HepG2 (cell line): ENCODE measurements around the gene EPB41. TPM values are rescaled to one million over a fixed set of nuclear protein-coding genes. Genes with fewer than 3 reads are reported as not detected.
A peak's percentile ranks its signal among the peaks of the same experiment; 100 is the strongest.

Experiments
- HMGA1 ChIP-seq: sonication (generic); formaldehyde crosslinking; conservative IDR thresholded peaks from 2 replicates; pipeline ENCODE4 v1.4.0; 2020; ENCODE audit warnings: missing genetic modification reagents
- KMT2A ChIP-seq: sonication (generic); formaldehyde crosslinking; IDR thresholded peaks from 2 replicates; pipeline ENCODE4 v1.4.0; 2020; ENCODE audit warnings: missing genetic modification reagents
- MAFK ChIP-seq, 2 experiments: IDR thresholded peaks in 1 of 2; conservative IDR thresholded peaks in 1 of 2; 2 replicates each; pipeline ENCODE4 v1.6.1; 2011; ENCODE audit warnings: improper control_type of control experiment in 2 of 2, low read length in 2 of 2
- RAD21 ChIP-seq: fragments of 450-650 bp; formaldehyde crosslinking; IDR thresholded peaks from 2 replicates; pipeline ENCODE4 v1.5.0; 2020; ENCODE audit warnings: mild to moderate bottlenecking
- SP1 ChIP-seq, 2 experiments: fragments of 450-650 bp in 1 of 2; sonication (generic) in 1 of 2; formaldehyde crosslinking in 1 of 2; IDR thresholded peaks; 2 replicates each; pipeline versions ENCODE4 v1.4.0 to v1.6.1; 2016 to 2020; ENCODE audit warnings: missing genetic modification reagents in 1 of 2
- THAP11 ChIP-seq: IDR thresholded peaks from 2 replicates; pipeline ENCODE4 v1.6.1; 2016; ENCODE audit warnings: missing biosample characterization, missing genetic modification reagents
- U2AF1 ChIP-seq: fragments of 200-400 bp; formaldehyde crosslinking; optimal IDR thresholded peaks from 2 replicates; pipeline ENCODE3; 2017; ENCODE audit warnings: mild to moderate bottlenecking, low read depth, low read length
- YEATS2 ChIP-seq: sonication (generic); formaldehyde crosslinking; IDR thresholded peaks from 2 replicates; pipeline ENCODE4 v1.4.0; 2020; ENCODE audit warnings: missing genetic modification reagents, borderline replicate concordance
- ZBTB21 ChIP-seq: sonication (generic); formaldehyde crosslinking; IDR thresholded peaks from 2 replicates; pipeline ENCODE4 v1.4.0; 2020; ENCODE audit warnings: missing genetic modification reagents
- ZBTB38 ChIP-seq: sonication (generic); formaldehyde crosslinking; IDR thresholded peaks from 2 replicates; pipeline ENCODE4 v1.5.1; 2020; ENCODE audit warnings: mild to moderate bottlenecking, missing genetic modification reagents
- ZBTB7B ChIP-seq: sonication (generic); formaldehyde crosslinking; IDR thresholded peaks from 2 replicates; pipeline ENCODE4 v1.4.0; 2020; ENCODE audit warnings: missing genetic modification reagents
- ZNF264 ChIP-seq: sonication (generic); formaldehyde crosslinking; IDR thresholded peaks from 2 replicates; pipeline ENCODE4 v1.4.0; 2020; ENCODE audit warnings: missing genetic modification reagents
- ZNF350 ChIP-seq: sonication (generic); formaldehyde crosslinking; IDR thresholded peaks from 2 replicates; pipeline ENCODE4 v1.4.0; 2020; ENCODE audit warnings: mild to moderate bottlenecking, low read depth, missing genetic modification reagents, borderline replicate concordance
- polyA plus RNA-seq, 8 experiments: library from polyadenylated mRNA; depleted of rRNA in 3 of 8; stranded (reverse) in 7 of 8; unstranded in 1 of 8; fragments of >200 nt; fragmentation: Illumina TruSeq in 4 of 8; extraction: Trizol in 4 of 8; gene quantifications; 2 replicates each; pipeline versions ENCODE4 v1.2.1 to v1.2.3, GENCODE V29; 2011 to 2016; ENCODE audit warnings: low read depth in 4 of 8, missing spikeins in 1 of 8, mixed read lengths in 1 of 8; ENCODE audit not compliant: insufficient read depth in 1 of 8
- total RNA-seq, 5 experiments: library from RNA; depleted of rRNA; stranded (reverse); fragments of >200 nt; fragmentation: Illumina TruSeq; extraction: Trizol; gene quantifications; 2 replicates each; pipeline ENCODE4 v1.2.3, GENCODE V29; 2016; ENCODE audit warnings: low read depth in 1 of 5
- TF ChIP-seq, protein P1 (sequence below): sonication (generic); formaldehyde crosslinking; conservative IDR thresholded peaks from 2 replicates; pipeline ENCODE4 v1.4.0; 2020; ENCODE audit warnings: mild to moderate bottlenecking, missing genetic modification reagents, moderate library complexity
- TF ChIP-seq, protein P2 (sequence below): IDR thresholded peaks from 2 replicates; pipeline ENCODE4 v1.6.1; 2016; ENCODE audit warnings: missing compliant biosample characterization, missing genetic modification reagents, borderline replicate concordance
- TF ChIP-seq, protein P3 (sequence below): sonication (generic); formaldehyde crosslinking; IDR thresholded peaks from 2 replicates; pipeline ENCODE4 v1.5.0; 2020; ENCODE audit warnings: mild to moderate bottlenecking, missing genetic modification reagents
- TF ChIP-seq, protein P4 (sequence below): sonication (generic); formaldehyde crosslinking; IDR thresholded peaks from 2 replicates; pipeline ENCODE4 v1.4.0; 2020; ENCODE audit warnings: low read depth, missing genetic modification reagents

Gene EPB41
- total and polyA plus RNA-seq, 2 of the 13 experiments (the other 11 are each of a cell fraction or from before 2014, with no cell fraction given), result 34.5 to 46.7 TPM

DNA sequence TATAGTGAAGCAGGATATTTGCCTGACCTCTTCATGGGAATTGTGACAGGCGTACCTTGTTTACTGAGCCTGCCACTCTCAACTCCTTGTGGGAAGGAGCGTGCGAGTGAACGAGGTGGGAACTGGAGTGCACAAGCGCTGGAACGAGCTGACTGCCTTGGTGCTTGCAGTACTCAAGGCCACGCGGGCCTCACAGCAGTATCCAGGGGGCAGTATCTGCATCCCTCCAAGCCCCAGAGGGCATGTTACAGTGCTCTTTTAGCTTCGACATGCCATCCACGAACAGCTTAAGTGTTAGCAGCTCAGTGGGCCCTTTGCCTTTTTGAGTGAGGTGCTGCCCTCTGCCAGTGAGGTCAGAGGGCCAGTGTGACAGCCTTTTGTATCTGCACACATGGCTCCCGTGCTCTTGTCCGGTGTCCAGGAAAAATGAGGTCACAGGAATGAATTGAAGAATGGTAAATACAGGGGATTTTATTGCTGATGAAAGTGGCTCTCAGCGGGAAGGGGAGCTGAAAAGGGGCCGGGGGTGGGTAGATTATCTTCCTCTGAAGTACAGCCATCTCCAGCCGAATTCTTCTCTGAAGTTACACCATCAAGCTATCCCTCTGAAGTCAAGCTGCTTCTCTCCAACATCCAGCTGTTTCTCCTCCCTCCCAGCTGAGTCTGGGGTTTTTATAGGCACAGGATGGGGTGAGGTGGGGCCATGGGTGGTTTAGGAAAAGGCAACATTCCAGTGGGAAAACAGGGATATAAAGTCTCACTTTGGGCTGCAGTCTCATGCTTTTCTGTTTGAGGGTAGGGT lies 69.3 kb downstream of the EPB41 start (continued):
- TF ChIP-seq, protein P1, sequence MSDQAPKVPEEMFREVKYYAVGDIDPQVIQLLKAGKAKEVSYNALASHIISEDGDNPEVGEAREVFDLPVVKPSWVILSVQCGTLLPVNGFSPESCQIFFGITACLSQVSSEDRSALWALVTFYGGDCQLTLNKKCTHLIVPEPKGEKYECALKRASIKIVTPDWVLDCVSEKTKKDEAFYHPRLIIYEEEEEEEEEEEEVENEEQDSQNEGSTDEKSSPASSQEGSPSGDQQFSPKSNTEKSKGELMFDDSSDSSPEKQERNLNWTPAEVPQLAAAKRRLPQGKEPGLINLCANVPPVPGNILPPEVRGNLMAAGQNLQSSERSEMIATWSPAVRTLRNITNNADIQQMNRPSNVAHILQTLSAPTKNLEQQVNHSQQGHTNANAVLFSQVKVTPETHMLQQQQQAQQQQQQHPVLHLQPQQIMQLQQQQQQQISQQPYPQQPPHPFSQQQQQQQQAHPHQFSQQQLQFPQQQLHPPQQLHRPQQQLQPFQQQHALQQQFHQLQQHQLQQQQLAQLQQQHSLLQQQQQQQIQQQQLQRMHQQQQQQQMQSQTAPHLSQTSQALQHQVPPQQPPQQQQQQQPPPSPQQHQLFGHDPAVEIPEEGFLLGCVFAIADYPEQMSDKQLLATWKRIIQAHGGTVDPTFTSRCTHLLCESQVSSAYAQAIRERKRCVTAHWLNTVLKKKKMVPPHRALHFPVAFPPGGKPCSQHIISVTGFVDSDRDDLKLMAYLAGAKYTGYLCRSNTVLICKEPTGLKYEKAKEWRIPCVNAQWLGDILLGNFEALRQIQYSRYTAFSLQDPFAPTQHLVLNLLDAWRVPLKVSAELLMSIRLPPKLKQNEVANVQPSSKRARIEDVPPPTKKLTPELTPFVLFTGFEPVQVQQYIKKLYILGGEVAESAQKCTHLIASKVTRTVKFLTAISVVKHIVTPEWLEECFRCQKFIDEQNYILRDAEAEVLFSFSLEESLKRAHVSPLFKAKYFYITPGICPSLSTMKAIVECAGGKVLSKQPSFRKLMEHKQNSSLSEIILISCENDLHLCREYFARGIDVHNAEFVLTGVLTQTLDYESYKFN (CRISPR knock-in tag), result 0 out of 2 replicates have a peak, but pooled peaks have one; percentile 14
- TF ChIP-seq U2AF1 (no peak), THAP11 (peak; percentile 18; the same call in 1 of the 2 replicates), YEATS2 (CRISPR knock-in tag) (no peak), SP1 (IDR thresholded peaks at IDR 0.05) (no peak), SP1 (CRISPR knock-in tag; IDR thresholded peaks at IDR 0.05) (no peak), ZBTB38 (CRISPR knock-in tag) (peak; percentile 52; the same call in 1 of the 2 replicates), ZBTB21 (CRISPR knock-in tag) (no peak), MAFK (conservative IDR thresholded peaks at IDR 0.05 in 1 of 2, IDR thresholded peaks at IDR 0.05 in 1 of 2; ENCODE audit: low read length in 2 of 2) (no peak), RAD21 (peak; percentile 31; the same call in 1 of the 2 replicates), ZBTB7B (0 out of 2 replicates have a peak, but pooled peaks have one; percentile 37), KMT2A (CRISPR knock-in tag) (peak; percentile 51; the same call in 1 of the 2 replicates), ZNF264 (0 out of 2 replicates have a peak, but pooled peaks have one; percentile 29), HMGA1 (CRISPR knock-in tag) (no peak), ZNF350 (CRISPR knock-in tag) (no peak)
- TF ChIP-seq, protein P2, sequence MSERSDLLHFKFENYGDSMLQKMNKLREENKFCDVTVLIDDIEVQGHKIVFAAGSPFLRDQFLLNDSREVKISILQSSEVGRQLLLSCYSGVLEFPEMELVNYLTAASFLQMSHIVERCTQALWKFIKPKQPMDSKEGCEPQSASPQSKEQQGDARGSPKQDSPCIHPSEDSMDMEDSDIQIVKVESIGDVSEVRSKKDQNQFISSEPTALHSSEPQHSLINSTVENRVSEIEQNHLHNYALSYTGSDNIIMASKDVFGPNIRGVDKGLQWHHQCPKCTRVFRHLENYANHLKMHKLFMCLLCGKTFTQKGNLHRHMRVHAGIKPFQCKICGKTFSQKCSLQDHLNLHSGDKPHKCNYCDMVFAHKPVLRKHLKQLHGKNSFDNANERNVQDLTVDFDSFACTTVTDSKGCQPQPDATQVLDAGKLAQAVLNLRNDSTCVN (CRISPR knock-in tag), result no peak
- TF ChIP-seq, protein P3, sequence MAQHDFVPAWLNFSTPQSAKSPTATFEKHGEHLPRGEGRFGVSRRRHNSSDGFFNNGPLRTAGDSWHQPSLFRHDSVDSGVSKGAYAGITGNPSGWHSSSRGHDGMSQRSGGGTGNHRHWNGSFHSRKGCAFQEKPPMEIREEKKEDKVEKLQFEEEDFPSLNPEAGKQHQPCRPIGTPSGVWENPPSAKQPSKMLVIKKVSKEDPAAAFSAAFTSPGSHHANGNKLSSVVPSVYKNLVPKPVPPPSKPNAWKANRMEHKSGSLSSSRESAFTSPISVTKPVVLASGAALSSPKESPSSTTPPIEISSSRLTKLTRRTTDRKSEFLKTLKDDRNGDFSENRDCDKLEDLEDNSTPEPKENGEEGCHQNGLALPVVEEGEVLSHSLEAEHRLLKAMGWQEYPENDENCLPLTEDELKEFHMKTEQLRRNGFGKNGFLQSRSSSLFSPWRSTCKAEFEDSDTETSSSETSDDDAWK (CRISPR knock-in tag), result no peak
- TF ChIP-seq, protein P4, sequence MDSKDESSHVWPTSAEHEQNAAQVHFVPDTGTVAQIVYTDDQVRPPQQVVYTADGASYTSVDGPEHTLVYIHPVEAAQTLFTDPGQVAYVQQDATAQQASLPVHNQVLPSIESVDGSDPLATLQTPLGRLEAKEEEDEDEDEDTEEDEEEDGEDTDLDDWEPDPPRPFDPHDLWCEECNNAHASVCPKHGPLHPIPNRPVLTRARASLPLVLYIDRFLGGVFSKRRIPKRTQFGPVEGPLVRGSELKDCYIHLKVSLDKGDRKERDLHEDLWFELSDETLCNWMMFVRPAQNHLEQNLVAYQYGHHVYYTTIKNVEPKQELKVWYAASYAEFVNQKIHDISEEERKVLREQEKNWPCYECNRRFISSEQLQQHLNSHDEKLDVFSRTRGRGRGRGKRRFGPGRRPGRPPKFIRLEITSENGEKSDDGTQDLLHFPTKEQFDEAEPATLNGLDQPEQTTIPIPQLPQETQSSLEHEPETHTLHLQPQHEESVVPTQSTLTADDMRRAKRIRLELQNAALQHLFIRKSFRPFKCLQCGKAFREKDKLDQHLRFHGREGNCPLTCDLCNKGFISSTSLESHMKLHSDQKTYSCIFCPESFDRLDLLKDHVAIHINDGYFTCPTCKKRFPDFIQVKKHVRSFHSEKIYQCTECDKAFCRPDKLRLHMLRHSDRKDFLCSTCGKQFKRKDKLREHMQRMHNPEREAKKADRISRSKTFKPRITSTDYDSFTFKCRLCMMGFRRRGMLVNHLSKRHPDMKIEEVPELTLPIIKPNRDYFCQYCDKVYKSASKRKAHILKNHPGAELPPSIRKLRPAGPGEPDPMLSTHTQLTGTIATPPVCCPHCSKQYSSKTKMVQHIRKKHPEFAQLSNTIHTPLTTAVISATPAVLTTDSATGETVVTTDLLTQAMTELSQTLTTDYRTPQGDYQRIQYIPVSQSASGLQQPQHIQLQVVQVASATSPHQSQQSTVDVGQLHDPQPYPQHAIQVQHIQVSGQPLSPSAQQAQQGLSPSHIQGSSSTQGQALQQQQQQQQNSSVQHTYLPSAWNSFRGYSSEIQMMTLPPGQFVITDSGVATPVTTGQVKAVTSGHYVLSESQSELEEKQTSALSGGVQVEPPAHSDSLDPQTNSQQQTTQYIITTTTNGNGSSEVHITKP (CRISPR knock-in tag), result no peak; the same call in 1 of the 2 replicates
